ENCODE results near the gene B3GNT8. TPM values are rescaled to one million over a fixed set of nuclear protein-coding genes. Genes with fewer than 3 reads are reported as not detected.

B3GNT8 gene
- total and polyA plus RNA-seq, 2 experiments from 2014 or later, result 5.3 to 17.7 TPM

DNA sequence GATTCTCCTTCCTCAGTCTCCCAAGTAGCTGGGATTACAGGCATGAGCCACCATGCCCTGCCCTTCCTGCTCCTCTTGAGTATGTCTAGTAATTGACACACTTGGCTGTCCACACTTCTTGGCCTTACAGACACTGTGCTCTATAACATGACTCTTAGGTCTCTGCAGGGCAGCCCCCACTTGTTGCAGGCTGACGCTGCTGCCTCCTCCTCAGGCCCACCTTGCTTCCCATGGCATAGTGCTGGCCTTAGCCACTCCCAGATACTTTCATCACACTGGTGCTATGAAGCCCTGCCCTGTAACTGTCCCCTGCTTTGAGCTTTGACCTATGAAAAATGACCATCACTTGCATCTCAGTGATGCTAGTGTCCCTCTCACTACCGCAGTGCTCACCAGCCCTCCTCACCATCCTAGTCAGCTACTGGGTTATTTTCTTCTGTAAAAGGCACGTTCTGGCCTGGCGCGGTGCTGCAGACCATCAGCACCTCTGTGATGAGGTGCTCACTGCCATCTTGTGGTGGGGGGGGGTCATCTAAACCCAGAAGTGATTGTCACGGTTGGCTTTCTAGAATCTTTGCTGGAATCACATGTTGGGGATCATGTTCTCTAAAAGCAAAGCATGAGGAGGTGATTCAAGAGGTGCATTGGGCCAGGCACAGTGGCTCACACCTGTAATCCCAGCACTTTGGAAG, 25.6 kb upstream of the B3GNT8 start:
- peaks cover 7% of the 10 kb centered on the region for H3K27me3 ChIP-seq
- H3K4me2 ChIP-seq, result no peak overlapping the region
- H3K27ac ChIP-seq, result no peak overlapping the region
- no peaks in the 10 kb centered on the region for H4K20me1 ChIP-seq (ENCODE audit: insufficient read depth, poor library complexity, severe bottlenecking)
- H3K9me2 ChIP-seq (replicated peaks; ENCODE audit: insufficient read depth), result no peaks in the 10 kb centered on the region
- no peak for DNase-seq (ENCODE audit: low spot score)
- no peaks in the 10 kb centered on the region for H3K79me2 ChIP-seq
- no peaks in the 10 kb centered on the region for H3K4me1 ChIP-seq (ENCODE audit: insufficient read depth)
- no peak overlapping the region for H2AFZ ChIP-seq
- no peak overlapping the region for H3K4me3 ChIP-seq
- TF ChIP-seq EZH2 (IDR thresholded peaks at IDR 0.05; ENCODE audit: borderline replicate concordance), result no peak
- 65% methylated on average over 6 of the region's 6 CpGs for WGBS (ENCODE audit: low lambda C conversion rate, missing lambda C conversion rate)
- H3K36me3 ChIP-seq (replicated peaks; ENCODE audit: insufficient read depth, low read depth), result no peaks in the 10 kb centered on the region
- H3K9me3 ChIP-seq (ENCODE audit: low read depth), result no peaks in the 10 kb centered on the region

DNA sequence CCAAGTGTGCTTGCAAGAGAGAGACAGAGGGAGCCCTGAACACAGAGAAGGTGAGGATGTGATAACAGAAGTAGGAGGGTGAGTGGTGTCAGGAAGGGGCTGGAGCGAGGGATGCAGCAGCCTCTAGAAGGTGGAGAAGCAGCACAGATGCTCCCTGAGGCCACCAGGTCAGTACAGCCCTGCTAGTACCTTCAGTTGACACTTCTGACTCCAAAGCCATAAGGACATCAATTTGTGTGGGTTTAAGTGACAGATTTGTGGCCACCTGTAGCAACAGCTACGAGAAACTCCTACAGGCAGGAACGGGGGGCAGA, 22.6 kb upstream of the B3GNT8 start:
- Histone ChIP-seq H3K9me2 (replicated peaks; ENCODE audit: insufficient read depth) (no peaks in the 10 kb centered on the region), H3K9me3 (ENCODE audit: low read depth) (no peaks in the 10 kb centered on the region), H3K79me2 (no peaks in the 10 kb centered on the region), H3K27ac (no peak overlapping the region), H3K4me3 (no peak overlapping the region), H3K36me3 (replicated peaks; ENCODE audit: insufficient read depth, low read depth) (no peaks in the 10 kb centered on the region), H3K4me2 (no peak overlapping the region), H3K4me1 (ENCODE audit: insufficient read depth) (no peaks in the 10 kb centered on the region), H2AFZ (no peak overlapping the region), H4K20me1 (ENCODE audit: insufficient read depth, poor library complexity, severe bottlenecking) (no peaks in the 10 kb centered on the region), H3K27me3 (peaks cover 8% of the 10 kb centered on the region)
- 88% methylated on average over 3 of the region's 3 CpGs for WGBS (ENCODE audit: low lambda C conversion rate, missing lambda C conversion rate)
- DNase-seq (ENCODE audit: low spot score), result no peak
- TF ChIP-seq EZH2phosphoT487 (IDR thresholded peaks at IDR 0.05; ENCODE audit: low read depth, severe bottlenecking, unreplicated experiment), result no peak

DNA sequence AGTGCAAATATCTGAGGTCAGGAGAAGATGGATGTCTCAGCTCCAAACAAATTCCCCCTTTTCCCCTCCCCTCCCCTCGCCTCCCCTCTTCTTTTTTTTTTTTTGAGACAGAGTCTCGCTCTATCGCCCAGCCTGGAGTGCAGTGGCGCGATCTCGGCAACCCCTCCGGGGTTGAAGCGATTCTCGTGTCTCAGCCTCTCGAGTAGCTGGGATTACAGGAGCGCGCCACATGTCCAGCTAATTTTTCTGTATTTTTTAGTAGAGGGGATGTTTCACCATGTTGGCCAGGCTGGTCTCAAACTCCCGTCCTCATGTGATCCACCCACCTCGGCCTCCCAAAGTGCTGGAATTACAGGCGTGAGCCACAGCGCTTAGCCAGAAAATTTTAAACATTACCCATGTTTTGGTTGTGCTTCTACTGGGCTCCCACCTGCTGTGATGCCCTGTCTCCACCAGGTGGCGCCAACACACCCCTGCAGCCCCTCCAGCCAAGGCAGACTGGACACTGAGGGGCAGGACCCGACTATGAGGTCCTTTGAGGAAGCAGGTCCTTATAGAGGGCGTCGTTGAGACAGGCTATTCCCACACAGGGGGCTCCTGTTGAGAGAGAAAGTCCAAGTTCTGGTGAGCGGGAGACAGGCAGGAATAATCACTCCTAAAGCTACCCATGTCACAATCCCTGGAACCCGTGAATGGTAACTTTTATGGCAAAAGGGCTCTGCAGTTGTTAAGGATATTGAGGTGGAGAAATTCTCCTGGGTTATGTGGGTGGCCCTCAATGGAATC, 22.1 kb upstream of the B3GNT8 start:
- peak; percentile 73 for DNase-seq (ENCODE audit: low spot score)
- Histone ChIP-seq H2AFZ (peak overlapping the region; percentile 60), H3K79me2 (no peaks in the 10 kb centered on the region), H3K9me2 (replicated peaks; ENCODE audit: insufficient read depth) (no peaks in the 10 kb centered on the region), H3K4me2 (peak overlapping the region; percentile 73), H3K9me3 (ENCODE audit: low read depth) (no peaks in the 10 kb centered on the region), H3K27me3 (peaks cover 8% of the 10 kb centered on the region), H4K20me1 (ENCODE audit: insufficient read depth, poor library complexity, severe bottlenecking) (no peaks in the 10 kb centered on the region), H3K27ac (no peak overlapping the region), H3K4me1 (ENCODE audit: insufficient read depth) (no peaks in the 10 kb centered on the region), H3K4me3 (no peak overlapping the region), H3K36me3 (replicated peaks; ENCODE audit: insufficient read depth, low read depth) (no peaks in the 10 kb centered on the region)
- 21% methylated on average over 22 of the region's 22 CpGs for WGBS (ENCODE audit: low lambda C conversion rate, missing lambda C conversion rate)
- peak; percentile 98 for TF ChIP-seq CTCF (IDR thresholded peaks at IDR 0.05; ENCODE audit: poor library complexity)
- TF ChIP-seq EZH2phosphoT487 (IDR thresholded peaks at IDR 0.05; ENCODE audit: low read depth, severe bottlenecking, unreplicated experiment), result no peak

- Histone ChIP-seq H3K9me3 (ENCODE audit: low read depth) (no peaks in the 10 kb centered on the region), H3K4me2 (no peak overlapping the region), H3K4me3 (no peak overlapping the region), H4K20me1 (ENCODE audit: insufficient read depth, poor library complexity, severe bottlenecking) (no peaks in the 10 kb centered on the region), H3K27ac (no peak overlapping the region), H3K79me2 (no peaks in the 10 kb centered on the region), H3K36me3 (replicated peaks; ENCODE audit: insufficient read depth, low read depth) (no peaks in the 10 kb centered on the region), H2AFZ (no peak overlapping the region), H3K4me1 (ENCODE audit: insufficient read depth) (no peaks in the 10 kb centered on the region), H3K9me2 (replicated peaks; ENCODE audit: insufficient read depth) (no peaks in the 10 kb centered on the region), H3K27me3 (peaks cover 8% of the 10 kb centered on the region)
- TF ChIP-seq CTCF (IDR thresholded peaks at IDR 0.05; ENCODE audit: poor library complexity) (peak; percentile 9), EZH2 (IDR thresholded peaks at IDR 0.05; ENCODE audit: borderline replicate concordance) (no peak)
- DNase-seq (ENCODE audit: low spot score), result no peak
- 72% methylated on average over 12 of the region's 12 CpGs for WGBS (ENCODE audit: low lambda C conversion rate, missing lambda C conversion rate)
Observed at GRCh38 chr19:41447732-41448332, 20.7 kb upstream of the B3GNT8 start.

All from hepatocyte (in vitro differentiated cells).